Parathyroid adenoma (tissue), 2 donors: ENCODE data around the gene SEMA6C.

Source experiments
- H2AFZ ChIP-seq: fragments of 300-600 bp; sonication (generic); one replicate; pipeline ENCODE4 v1.7.0; 2017; ENCODE audit warnings: antibody characterized with exemption, mild to moderate bottlenecking
- H3K27ac ChIP-seq: fragments of 300-600 bp; sonication (generic); one replicate; pipeline ENCODE4 v1.7.0; 2017
- H3K27me3 ChIP-seq: fragments of 300-600 bp; sonication (generic); one replicate; pipeline ENCODE4 v1.7.0; 2017; ENCODE audit warnings: low read length; ENCODE audit not compliant: control insufficient read depth, insufficient read depth
- H3K36me3 ChIP-seq: fragments of 300-600 bp; sonication (generic); one replicate; pipeline ENCODE4 v1.7.0; 2017; ENCODE audit warnings: low read length; ENCODE audit not compliant: control insufficient read depth, insufficient read depth
- H3K4me1 ChIP-seq: fragments of 300-600 bp; sonication (generic); one replicate; pipeline ENCODE4 v1.7.0; 2017; ENCODE audit warnings: control low read depth
- H3K4me2 ChIP-seq: fragments of 300-600 bp; sonication (generic); one replicate; pipeline ENCODE4 v1.7.0; 2017; ENCODE audit warnings: low read length
- H3K4me3 ChIP-seq: fragments of 300-600 bp; sonication (generic); one replicate; pipeline ENCODE4 v1.7.0; 2017; ENCODE audit warnings: low read depth, low read length
- H3K79me2 ChIP-seq: fragments of 300-600 bp; sonication (generic); one replicate; pipeline ENCODE4 v1.7.0; 2017; ENCODE audit warnings: control low read depth
- H3K9ac ChIP-seq: fragments of 300-600 bp; sonication (generic); one replicate; pipeline ENCODE4 v1.7.0; 2017; ENCODE audit warnings: mild to moderate bottlenecking
- H3K9me3 ChIP-seq: fragments of 300-600 bp; sonication (generic); one replicate; pipeline ENCODE4 v1.7.0; 2017; ENCODE audit warnings: low read length; ENCODE audit not compliant: control insufficient read depth
- CTCF ChIP-seq: fragments of 300-600 bp; sonication (generic); IDR thresholded peaks from one replicate; pipeline ENCODE4 v1.7.0; 2017; ENCODE audit warnings: antibody characterized with exemption, mild to moderate bottlenecking
- donor health status: primary hyperparathyroidism.

SEMA6C gene

GRCh38 chr1:151143986-151144385 is 2.4 kb downstream of the SEMA6C start:
- H3K27ac ChIP-seq: no peak overlapping the region
- no peak for TF ChIP-seq CTCF
- no peaks in the 10 kb centered on the region for H3K79me2 ChIP-seq
- H3K36me3 ChIP-seq: no peaks in the 10 kb centered on the region
- no peaks in the 10 kb centered on the region for H3K4me1 ChIP-seq
- no peaks in the 10 kb centered on the region for H3K27me3 ChIP-seq
- H2AFZ ChIP-seq: no peak overlapping the region
- no peaks in the 10 kb centered on the region for H3K9me3 ChIP-seq
- no peak overlapping the region for H3K4me3 ChIP-seq
- no peak overlapping the region for H3K9ac ChIP-seq
- H3K4me2 ChIP-seq: no peak overlapping the region

- Histone ChIP-seq H3K79me2 (no peaks in the 10 kb centered on the region), H3K4me1 (no peaks in the 10 kb centered on the region), H3K27me3 (no peaks in the 10 kb centered on the region), H2AFZ (no peak overlapping the region), H3K9me3 (no peaks in the 10 kb centered on the region), H3K36me3 (no peaks in the 10 kb centered on the region), H3K9ac (no peak overlapping the region), H3K4me2 (no peak overlapping the region), H3K27ac (no peak overlapping the region), H3K4me3 (no peak overlapping the region)
- TF ChIP-seq CTCF: no peak
Measured at GRCh38 chr1:151143057-151143435, 3.4 kb downstream of the SEMA6C start.

GRCh38 chr1:151142411-151143056 is 3.9 kb downstream of the SEMA6C start:
- Histone ChIP-seq H3K4me1 (no peaks in the 10 kb centered on the region), H3K4me3 (no peak overlapping the region), H3K36me3 (no peaks in the 10 kb centered on the region), H3K9ac (no peak overlapping the region), H3K4me2 (no peak overlapping the region), H3K27me3 (no peaks in the 10 kb centered on the region), H2AFZ (no peak overlapping the region), H3K27ac (no peak overlapping the region), H3K79me2 (no peaks in the 10 kb centered on the region), H3K9me3 (no peaks in the 10 kb centered on the region)
- TF ChIP-seq CTCF: no peak

GRCh38 chr1:151137789-151138188 is 8.6 kb downstream of the SEMA6C start:
- no peaks in the 10 kb centered on the region for H3K4me1 ChIP-seq
- H3K36me3 ChIP-seq: no peaks in the 10 kb centered on the region
- H2AFZ ChIP-seq: no peak overlapping the region
- H3K79me2 ChIP-seq: no peaks in the 10 kb centered on the region
- no peaks in the 10 kb centered on the region for H3K27me3 ChIP-seq
- TF ChIP-seq CTCF: no peak
- H3K9ac ChIP-seq: no peak overlapping the region
- H3K27ac ChIP-seq: no peak overlapping the region
- no peak overlapping the region for H3K4me2 ChIP-seq
- H3K9me3 ChIP-seq: no peaks in the 10 kb centered on the region
- H3K4me3 ChIP-seq: no peak overlapping the region
